NB4 (cell line): ENCODE results near the gene MPHOSPH6.

Experiments
- MYC ChIP-seq: IDR thresholded peaks from 2 replicates; pipeline ENCODE4 v1.6.1; 2011; ENCODE audit warnings: low read depth, low read length
- POLR2A ChIP-seq: IDR thresholded peaks from 2 replicates; pipeline ENCODE4 v1.6.1; 2011; ENCODE audit warnings: mild to moderate bottlenecking; ENCODE audit not compliant: insufficient read length; ENCODE audit errors: extremely low read depth
- TF ChIP-seq, protein P1 (sequence below): IDR thresholded peaks from one replicate; pipeline ENCODE4 v1.5.1; 2012; ENCODE audit warnings: low read depth, low read length

DNA sequence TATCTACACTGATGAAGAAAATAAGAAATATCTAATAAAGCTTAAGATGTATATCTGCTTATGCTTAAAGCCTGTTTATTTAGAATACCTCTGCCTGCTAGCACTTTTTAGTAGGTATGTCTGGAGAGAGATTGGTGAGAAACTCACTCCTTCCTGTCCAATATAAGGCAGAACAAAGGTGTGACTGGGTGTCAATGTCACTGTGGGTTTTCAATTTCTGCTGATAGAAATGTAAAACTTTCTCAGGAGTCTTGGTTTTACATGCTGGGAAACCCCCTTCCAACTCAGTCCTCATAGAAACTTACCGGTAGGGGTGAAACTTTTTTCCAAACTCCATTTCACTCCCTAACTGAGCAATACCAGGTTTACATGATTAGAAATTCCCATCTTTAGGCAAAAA is 17.8 kb upstream of the MPHOSPH6 start:
- TF ChIP-seq MYC: no peak
- TF ChIP-seq, protein P1, sequence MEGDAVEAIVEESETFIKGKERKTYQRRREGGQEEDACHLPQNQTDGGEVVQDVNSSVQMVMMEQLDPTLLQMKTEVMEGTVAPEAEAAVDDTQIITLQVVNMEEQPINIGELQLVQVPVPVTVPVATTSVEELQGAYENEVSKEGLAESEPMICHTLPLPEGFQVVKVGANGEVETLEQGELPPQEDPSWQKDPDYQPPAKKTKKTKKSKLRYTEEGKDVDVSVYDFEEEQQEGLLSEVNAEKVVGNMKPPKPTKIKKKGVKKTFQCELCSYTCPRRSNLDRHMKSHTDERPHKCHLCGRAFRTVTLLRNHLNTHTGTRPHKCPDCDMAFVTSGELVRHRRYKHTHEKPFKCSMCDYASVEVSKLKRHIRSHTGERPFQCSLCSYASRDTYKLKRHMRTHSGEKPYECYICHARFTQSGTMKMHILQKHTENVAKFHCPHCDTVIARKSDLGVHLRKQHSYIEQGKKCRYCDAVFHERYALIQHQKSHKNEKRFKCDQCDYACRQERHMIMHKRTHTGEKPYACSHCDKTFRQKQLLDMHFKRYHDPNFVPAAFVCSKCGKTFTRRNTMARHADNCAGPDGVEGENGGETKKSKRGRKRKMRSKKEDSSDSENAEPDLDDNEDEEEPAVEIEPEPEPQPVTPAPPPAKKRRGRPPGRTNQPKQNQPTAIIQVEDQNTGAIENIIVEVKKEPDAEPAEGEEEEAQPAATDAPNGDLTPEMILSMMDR: no peak
- no peak for TF ChIP-seq POLR2A
